ENCODE measurements around the gene SLC6A2.

DNA sequence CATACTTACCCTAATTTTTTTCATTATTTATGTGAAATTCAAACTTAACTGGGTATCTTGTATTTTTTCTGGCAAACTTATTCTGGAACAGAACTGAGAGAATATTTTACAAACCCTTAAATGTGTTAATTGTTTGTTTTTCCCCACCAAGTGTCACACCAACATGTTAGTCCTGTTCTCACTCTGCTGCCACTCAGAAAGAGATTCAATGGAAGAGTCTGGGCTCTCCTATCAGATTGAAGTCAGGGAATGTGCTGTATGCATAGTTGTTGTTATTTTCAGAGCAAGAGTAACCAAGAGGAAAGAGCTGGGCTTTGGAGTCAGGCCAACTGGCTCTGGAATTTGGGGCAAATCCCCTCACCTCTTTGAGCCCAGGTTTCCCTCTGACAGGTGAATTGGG, 43.2 kb downstream of the SLC6A2 start:
- no peak for TF ChIP-seq POLR2A (IDR thresholded peaks at IDR 0.05)
- TF ChIP-seq CTCF (IDR thresholded peaks at IDR 0.05): no peak

All from uterus (tissue), 2 donors.